NT2/D1 (cell line): Measurements from ENCODE around the gene ARID4B.

Experiments
- SUZ12 ChIP-seq: IDR thresholded peaks from 2 replicates; pipeline ENCODE4 v1.6.1; 2011; ENCODE audit not compliant: insufficient read length, insufficient read depth; ENCODE audit errors: extremely low read depth
- YY1 ChIP-seq: IDR thresholded peaks from 2 replicates; pipeline ENCODE4 v1.6.1; 2011; ENCODE audit not compliant: insufficient read length, insufficient read depth
- ZNF274 ChIP-seq: IDR thresholded peaks from 2 replicates; pipeline ENCODE4 v1.6.1; 2011; ENCODE audit warnings: mild to moderate bottlenecking, low read depth, low read length

DNA sequence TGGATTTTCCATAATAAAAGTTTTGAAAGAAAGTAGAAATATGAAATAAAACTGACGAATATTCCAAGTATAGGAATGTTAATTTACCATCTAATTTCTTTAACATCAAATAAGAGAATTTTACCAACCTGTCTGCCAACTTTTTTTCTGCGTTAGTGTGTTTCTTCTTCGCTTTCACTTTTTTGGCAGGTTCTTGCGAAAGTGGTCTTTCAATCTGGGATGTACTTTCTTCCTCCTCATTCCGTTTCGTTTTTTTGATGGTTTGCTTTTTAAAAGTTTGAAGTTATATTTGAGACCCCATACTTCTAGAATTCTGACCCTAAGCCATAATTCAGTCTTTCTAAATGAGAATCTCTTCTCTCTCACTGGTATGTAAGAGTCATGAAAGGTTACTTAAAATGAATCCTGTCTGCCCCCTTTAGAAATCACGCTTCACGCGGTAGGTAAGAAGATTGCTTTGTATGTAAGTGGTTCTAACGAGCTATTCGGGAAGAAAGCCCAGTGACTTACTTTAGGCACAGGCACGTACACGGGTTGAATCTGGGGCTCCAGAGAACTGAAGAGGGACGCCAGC, 167.5 kb downstream of the ARID4B start:
- no peak for TF ChIP-seq YY1
- no peak for TF ChIP-seq ZNF274
- TF ChIP-seq SUZ12: no peak
